GM18907 (cell line): ENCODE data around the gene MCRS1.
"Not testable (repeated sequence)": the region's sequence is repeated elsewhere in the genome, so short reads cannot be mapped to it uniquely, and the experiment has no call there.

Experiments used
- ATAC-seq: cut with Tn5 transposase; IDR thresholded peaks from one replicate; pipeline ENCODE4 v1.9.1; 2021; ENCODE audit warnings: mild to moderate bottlenecking, moderate library complexity; ENCODE audit not compliant: unreplicated experiment

Gene MCRS1

DNA sequence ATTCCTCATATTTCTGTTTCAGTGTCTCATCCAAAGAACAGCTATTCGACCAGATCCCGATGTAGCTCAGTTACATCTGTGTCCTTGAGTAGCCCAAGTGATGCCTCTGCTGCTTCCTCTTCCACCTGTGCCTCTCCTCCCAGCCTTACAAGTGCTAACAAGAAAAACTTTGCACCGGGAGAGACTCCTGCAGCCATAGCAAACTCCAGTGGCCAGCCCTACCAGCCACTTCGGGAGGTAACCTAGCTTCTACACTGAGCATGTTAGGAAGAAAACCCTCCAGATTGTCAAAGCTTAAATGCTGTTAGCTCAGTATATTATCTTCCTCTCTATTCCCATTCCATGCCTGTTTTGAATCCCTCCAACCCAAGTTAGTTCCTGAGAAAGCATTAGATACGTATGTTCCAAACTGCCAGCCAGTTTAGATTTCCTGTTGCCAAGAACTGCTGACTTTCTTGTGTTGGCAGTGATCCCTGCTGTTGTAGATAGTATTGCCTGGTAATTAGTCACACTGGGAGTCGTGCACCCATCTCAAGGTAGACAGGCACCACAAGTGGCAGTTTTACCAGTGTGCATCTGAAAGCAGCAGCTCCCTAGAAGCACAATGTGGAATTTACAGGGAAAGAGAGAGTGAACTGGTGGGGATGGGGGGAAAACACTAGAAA, 43.1 kb downstream of the MCRS1 start:
- no peak for ATAC-seq

- ATAC-seq = no peak
Observed at GRCh38 chr12:49521389-49521788, 46.6 kb downstream of the MCRS1 start.

DNA sequence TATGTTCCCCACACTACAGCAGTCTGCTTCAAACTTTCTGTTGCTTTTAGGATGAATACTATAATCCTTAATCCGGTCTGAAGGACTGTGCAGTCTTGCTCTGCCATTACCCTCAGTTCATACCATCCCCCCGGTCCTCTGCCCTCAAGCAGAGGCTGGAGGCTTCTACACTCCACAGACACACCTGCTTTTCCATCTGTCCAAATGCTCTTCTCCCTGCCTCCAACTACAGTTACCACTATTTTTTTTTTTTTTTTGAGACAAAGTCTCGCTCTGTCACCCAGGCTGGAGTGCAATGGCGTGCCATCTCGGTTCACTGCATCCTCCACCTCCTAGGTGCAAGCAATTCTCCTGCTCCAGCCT, 48.4 kb downstream of the MCRS1 start:
- no peak for ATAC-seq

- no peak for ATAC-seq
Observed at GRCh38 chr12:49518914-49519573, 48.9 kb downstream of the MCRS1 start.

DNA sequence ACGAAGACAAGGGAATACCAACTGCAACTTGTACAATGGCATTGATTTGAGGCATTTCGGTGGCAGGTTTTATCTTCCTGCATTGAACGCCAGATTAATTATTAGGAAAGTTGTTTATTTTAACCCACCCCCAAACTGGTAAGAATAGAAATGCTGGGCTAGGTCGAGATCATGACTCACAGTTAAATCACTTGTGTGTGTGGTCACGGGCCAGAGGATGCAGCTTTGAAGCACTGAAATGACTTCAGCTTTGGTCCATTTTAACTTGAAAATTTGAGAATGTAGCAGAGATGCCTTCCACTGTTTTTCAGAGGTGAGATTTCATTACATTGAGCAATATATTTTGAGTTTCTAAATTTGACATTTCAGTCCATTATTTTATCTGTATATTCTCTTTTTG, 52.7 kb downstream of the MCRS1 start:
- no peak for ATAC-seq

DNA sequence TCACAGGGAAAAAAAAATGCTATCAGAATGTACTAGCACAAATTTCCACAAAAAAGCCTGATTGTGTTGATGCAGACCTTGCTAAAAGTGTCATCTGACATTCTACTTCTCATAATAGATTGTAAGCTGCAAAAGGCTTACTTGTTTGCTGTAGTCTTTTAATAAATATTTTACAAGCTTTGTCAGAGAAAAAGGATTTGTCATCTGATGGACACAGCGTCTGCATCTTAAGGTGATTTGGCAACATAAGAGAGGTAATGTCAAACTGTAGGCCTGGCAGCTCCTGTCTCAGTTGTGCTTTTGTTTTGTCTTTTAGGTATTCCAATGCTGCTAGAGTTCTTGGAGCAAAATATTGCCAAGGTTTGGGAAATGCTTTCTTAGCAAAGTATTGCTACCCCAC, 55.4 kb downstream of the MCRS1 start:
- no peak for ATAC-seq

DNA sequence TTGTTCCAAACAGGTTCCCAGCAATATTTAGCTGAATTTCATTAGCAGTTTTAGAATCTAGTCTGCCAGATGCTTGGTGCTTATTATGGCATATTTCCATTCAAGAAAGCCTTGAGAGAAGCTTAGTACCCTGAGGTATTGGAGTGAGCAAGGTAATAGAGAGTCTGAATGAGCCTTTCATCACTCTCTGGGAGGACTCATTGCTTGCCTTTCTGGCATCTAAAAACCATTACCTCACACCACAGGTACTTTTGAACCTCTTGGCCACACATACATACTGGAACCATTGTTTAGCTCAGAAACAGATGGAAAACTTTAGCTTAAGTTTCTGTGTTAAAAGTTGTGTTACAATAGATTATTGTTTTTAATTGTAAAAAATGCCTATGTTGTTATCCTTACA, 56.5 kb downstream of the MCRS1 start:
- no peak for ATAC-seq

GRCh38 chr12:49509681-49510080, 58.3 kb downstream of the MCRS1 start:
- ATAC-seq = not testable (repeated sequence)
